HEK293T (cell line): ENCODE results near the gene DIDO1.

Experiments
- CTCF ChIA-PET: fragments of 350-600 bp; formaldehyde crosslinking; extraction: SDS; loops from one replicate; lab custom pipeline; 2021; ENCODE audit warnings: antibody characterized with exemption, inconsistent platforms; lab: Yijun Ruan, JAX
- POLR2A ChIA-PET: fragments of 350-600 bp; formaldehyde crosslinking; extraction: SDS; loops from one replicate; lab custom pipeline; 2020; ENCODE audit warnings: antibody characterized with exemption, inconsistent platforms; lab: Yijun Ruan, JAX
- DNase-seq: peaks from one replicate; pipeline ENCODE4 v3.0.0; 2012; ENCODE audit warnings: mixed read lengths; ENCODE audit errors: extremely low spot score
- ARNT ChIP-seq: fragments of 450-650 bp; IDR thresholded peaks from 2 replicates; pipeline ENCODE4 v1.6.1; 2017; ENCODE audit warnings: mild to moderate bottlenecking
- BHLHE40 ChIP-seq: fragments of 450-650 bp; IDR thresholded peaks from 2 replicates; pipeline ENCODE4 v1.6.1; 2016; ENCODE audit warnings: mild to moderate bottlenecking, moderate library complexity, borderline replicate concordance
- CTBP1 ChIP-seq: fragments of 450-650 bp; IDR thresholded peaks from 2 replicates; pipeline ENCODE4 v1.6.1; 2016; ENCODE audit warnings: borderline replicate concordance
- ELF4 ChIP-seq: fragments of 450-650 bp; IDR thresholded peaks from 2 replicates; pipeline ENCODE4 v1.6.1; 2017; ENCODE audit warnings: antibody characterized with exemption
- FOXA1 ChIP-seq: fragments of 450-650 bp; IDR thresholded peaks from 2 replicates; pipeline ENCODE4 v1.6.1; 2016; ENCODE audit warnings: mild to moderate bottlenecking
- FOXK2 ChIP-seq: fragments of 450-650 bp; IDR thresholded peaks from 2 replicates; pipeline ENCODE4 v1.6.1; 2016; ENCODE audit warnings: mild to moderate bottlenecking
- FOXM1 ChIP-seq: fragments of 450-650 bp; IDR thresholded peaks from 2 replicates; pipeline ENCODE4 v1.6.1; 2017; ENCODE audit warnings: mild to moderate bottlenecking, borderline replicate concordance
- HDGF ChIP-seq: fragments of 450-650 bp; IDR thresholded peaks from 2 replicates; pipeline ENCODE4 v1.6.1; 2017; ENCODE audit warnings: antibody characterized with exemption, borderline replicate concordance
- L3MBTL2 ChIP-seq: fragments of 450-650 bp; conservative IDR thresholded peaks from 2 replicates; pipeline ENCODE4 v1.6.1; 2016; ENCODE audit warnings: mild to moderate bottlenecking
- LEF1 ChIP-seq: fragments of 450-650 bp; IDR thresholded peaks from 2 replicates; pipeline ENCODE4 v1.6.1; 2017; ENCODE audit warnings: mild to moderate bottlenecking, borderline replicate concordance
- NFRKB ChIP-seq: fragments of 450-650 bp; IDR thresholded peaks from 2 replicates; pipeline ENCODE4 v1.6.1; 2016; ENCODE audit warnings: mild to moderate bottlenecking, moderate library complexity
- SP1 ChIP-seq: fragments of 450-650 bp; IDR thresholded peaks from 2 replicates; pipeline ENCODE4 v1.6.1; 2017
- SUZ12 ChIP-seq: fragments of 450-650 bp; IDR thresholded peaks from 2 replicates; pipeline ENCODE4 v1.6.1; 2016; ENCODE audit warnings: mild to moderate bottlenecking
- TARDBP ChIP-seq: fragments of 450-650 bp; IDR thresholded peaks from 2 replicates; pipeline ENCODE4 v1.6.1; 2016
- ZNF384 ChIP-seq: fragments of 450-650 bp; IDR thresholded peaks from 2 replicates; pipeline ENCODE4 v1.6.1; 2016
- TF ChIP-seq, protein P1 (sequence below): fragments of 450-650 bp; IDR thresholded peaks from 2 replicates; pipeline ENCODE4 v1.6.1; 2016

DIDO1 gene

DNA sequence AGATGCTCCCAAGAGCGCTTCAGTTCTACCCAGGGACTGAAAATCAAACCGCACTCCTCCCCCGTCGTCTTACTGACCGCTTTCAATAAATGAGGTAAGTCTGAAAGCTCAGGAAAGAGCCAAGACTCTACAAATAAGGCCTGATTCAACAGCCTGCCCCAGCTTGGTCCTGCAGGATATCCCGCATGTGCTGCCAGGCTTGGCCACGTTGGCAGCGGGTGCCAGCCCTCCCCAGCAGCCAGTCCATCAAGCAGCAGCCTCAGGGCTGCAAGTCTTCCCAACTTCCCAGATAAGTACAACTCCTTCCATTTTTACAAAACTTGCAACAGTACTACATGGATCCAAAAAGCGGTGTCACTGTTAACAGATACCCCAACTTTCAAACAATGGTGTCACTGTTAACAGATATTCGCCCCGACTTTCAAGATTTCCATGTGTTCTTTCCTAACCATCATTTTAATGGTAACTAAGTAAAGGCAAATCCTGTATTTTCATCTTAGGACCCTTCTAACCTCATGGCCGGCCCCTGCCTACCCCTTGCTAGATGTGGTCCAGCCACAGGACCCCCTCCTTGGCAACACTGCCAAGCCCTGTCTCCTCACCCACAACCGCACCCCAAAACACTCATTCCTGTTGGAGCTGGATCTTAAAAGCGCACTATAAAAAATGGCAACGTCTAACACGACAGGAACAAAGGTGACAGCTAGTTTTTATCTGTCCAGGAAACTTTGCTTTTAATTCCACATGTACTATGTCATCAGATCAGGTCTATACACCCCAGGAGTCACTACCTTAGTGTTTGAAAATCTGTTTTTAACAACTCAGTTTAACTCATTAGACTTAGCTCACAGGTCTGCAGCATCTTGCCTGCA, 28.0 kb downstream of the DIDO1 start:
- CTCF ChIA-PET: interaction anchor here (0.6 to 0.8 kb wide), 3 partner anchors 25 to 165 kb away, joined by 3 to 6 read pairs (median 3); no protein-coding TSS in a partner anchor
- POLR2A ChIA-PET: no interaction called here
- no peak for DNase-seq
- TF ChIP-seq, protein P1, sequence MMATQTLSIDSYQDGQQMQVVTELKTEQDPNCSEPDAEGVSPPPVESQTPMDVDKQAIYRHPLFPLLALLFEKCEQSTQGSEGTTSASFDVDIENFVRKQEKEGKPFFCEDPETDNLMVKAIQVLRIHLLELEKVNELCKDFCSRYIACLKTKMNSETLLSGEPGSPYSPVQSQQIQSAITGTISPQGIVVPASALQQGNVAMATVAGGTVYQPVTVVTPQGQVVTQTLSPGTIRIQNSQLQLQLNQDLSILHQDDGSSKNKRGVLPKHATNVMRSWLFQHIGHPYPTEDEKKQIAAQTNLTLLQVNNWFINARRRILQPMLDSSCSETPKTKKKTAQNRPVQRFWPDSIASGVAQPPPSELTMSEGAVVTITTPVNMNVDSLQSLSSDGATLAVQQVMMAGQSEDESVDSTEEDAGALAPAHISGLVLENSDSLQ: no peak
- TF ChIP-seq SUZ12 (no peak), L3MBTL2 (no peak), ZNF384 (no peak)

DNA sequence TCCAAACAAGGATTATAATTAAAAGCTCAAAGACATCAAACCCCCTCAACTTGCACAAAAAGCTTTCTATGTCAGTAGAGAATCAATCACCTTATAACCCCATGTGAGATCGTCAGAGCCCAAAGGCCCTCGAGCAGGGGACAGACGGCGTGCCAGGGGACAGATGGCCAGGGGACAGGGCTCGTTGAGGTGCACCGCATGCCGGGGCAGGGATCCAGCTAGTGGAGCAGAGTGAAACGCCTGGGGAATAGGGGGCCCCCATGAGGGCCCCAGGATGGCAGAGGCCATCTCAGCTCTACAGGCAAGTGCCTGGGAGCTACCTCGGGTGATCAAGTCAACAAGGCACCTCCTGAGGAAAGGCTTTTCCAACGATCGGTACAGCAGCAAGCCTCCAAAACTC, 28.6 kb downstream of the DIDO1 start:
- POLR2A ChIA-PET: no interaction called here
- no peak for DNase-seq
- TF ChIP-seq BHLHE40 (no peak), FOXA1 (no peak), L3MBTL2 (no peak), SUZ12 (no peak), CTBP1 (no peak), ARNT (no peak), TARDBP (no peak), LEF1 (no peak), ELF4 (no peak), SP1 (no peak), NFRKB (no peak), FOXK2 (no peak), HDGF (no peak), FOXM1 (no peak), ZNF384 (no peak)
- TF ChIP-seq, protein P1: no peak
- CTCF ChIA-PET: interaction anchor here (0.7 kb wide), 1 partner anchor 24 kb away, joined by 3 read pairs; no protein-coding TSS in a partner anchor

DNA sequence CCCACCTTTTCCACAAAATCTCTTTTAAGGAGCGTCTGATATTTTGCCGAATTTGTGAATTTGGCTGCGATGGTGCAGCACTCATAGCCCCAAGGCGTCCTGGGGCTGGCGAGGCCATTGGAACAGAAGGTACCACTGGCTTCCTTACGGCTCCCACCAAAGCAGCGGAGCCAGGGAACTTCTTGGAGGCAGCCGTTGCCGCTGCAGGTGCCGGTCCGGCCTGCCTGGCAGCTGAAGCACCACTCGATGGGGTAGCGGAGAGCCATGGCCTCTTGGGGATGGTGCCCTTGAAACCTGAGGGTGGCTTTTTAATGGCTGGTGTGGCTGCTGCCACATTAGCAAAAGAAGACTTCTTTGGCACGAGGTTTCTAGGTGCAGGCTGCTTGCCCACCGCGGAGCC, 29.8 kb downstream of the DIDO1 start:
- no peak for TF ChIP-seq ARNT
- ChIA-PET POLR2A (no interaction called here), CTCF (no interaction called here)
- no peak for DNase-seq

DNA sequence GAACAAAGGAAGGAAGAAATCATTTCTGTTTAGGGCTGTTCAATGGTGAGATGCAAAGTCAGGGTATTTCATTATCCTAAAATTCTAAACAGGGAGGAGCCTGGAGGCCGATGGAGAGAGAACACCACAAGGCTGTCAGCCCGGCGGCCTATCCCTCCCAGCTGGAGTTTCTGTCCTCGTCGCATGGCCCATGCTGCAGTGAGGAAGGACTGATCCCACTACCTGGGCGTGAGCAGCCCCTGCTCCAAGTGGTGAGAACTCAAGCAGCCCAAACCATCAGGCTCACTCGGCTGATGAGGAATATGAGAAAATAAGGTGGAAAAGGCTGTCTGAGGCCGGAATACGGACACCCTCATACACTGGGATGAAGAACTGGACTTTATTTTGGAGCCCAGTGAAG, 30.8 kb downstream of the DIDO1 start:
- no peak for DNase-seq
- ChIA-PET POLR2A (no interaction called here), CTCF (no interaction called here)
- TF ChIP-seq FOXA1: no peak
- TF ChIP-seq CTBP1: no peak
- no peak for TF ChIP-seq FOXM1
- no peak for TF ChIP-seq TARDBP
- no peak for TF ChIP-seq SUZ12
- no peak for TF ChIP-seq ELF4
- no peak for TF ChIP-seq L3MBTL2
- no peak for TF ChIP-seq ARNT
- TF ChIP-seq HDGF: no peak
- no peak for TF ChIP-seq SP1

DNA sequence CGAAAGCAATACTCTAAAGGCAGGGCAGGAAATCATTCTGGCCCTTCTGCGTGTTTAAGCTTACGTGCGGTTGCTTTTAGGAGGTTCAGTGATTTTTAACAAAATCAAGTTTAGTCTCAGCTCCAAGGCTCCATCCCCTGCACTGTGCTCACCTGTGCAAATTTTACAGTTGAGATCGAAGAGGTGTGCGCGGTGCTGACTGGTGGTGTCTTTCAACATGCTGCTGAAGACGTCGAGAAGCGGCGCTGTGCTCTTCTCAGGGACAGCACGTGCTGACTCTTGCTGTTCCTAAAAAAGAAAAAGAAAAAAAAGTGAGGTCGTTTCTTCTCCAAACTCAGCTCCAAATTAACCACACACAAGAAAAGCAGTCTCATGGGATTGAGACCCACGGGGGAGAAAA, 32.0 kb downstream of the DIDO1 start:
- TF ChIP-seq ARNT (no peak), SUZ12 (no peak), L3MBTL2 (no peak), FOXA1 (no peak), FOXM1 (no peak), CTBP1 (no peak), FOXK2 (no peak), SP1 (no peak), HDGF (no peak)
- ChIA-PET POLR2A (no interaction called here), CTCF (no interaction called here)
- no peak for DNase-seq

DNA sequence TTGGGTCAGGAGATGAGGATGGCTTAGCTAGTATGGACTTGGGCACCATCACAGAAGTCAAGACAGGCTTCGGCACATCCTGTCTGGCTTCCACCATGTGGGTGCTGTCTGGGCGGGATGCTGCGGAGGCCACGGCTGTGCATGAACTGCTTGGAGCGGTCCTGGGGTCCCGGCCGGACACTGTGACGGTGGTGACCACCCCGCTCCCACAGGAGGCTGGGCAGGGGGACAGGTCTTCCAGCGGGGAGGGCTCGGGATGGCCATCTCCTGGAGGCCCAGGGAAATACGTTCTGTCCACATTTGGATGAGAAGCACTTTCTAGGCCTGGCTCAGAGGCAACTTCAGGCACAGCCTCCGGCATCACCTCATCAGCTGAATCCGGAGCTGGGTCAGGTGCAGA, 32.6 kb downstream of the DIDO1 start:
- no peak for DNase-seq
- TF ChIP-seq FOXM1: no peak
- no peak for TF ChIP-seq SUZ12
- no peak for TF ChIP-seq CTBP1
- ChIA-PET CTCF (no interaction called here), POLR2A (no interaction called here)

DNA sequence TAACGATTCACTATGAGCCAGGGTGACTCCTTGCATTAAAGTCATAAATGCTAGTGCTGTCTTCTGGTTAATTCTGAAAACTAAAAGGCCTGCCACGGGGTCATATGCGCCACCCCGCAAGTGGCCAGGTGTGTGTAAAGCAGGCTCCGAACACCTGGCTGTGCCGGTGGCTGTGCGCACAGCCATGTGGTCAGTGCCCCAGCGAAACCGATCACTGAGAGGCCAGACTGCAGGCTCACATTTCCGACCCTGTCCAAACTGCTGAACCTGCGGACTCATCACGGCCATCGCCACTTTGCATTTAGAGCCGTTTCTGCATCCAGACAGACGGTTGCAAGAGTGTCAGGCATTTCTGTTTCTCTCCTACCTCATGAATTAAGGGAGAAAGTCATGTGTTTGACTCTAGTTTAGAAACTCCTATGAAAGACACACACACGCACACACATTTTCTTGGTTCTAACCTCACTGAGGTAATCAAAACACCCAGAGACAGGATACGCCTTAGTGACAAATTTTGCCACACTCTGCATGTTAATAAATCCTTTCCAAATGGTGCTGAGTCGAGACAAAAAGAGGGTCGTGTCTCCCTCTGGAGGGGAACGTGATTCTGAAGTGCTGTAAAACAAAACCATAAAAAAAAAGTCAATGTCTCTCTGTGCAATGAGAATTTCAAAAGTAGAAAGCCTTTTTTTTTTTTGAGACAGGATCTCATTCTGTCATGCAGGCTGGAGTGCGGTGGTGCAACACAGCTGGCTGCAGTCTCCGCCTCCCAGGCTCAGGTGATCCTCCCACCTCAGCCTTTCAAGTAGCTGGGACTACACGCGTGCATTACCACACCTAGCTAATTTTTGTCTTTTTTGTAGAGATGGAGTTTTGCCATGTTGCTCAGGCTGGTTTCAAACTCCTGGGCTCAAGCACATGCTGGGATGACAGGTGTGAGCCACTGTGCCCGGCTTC, 33.7 kb downstream of the DIDO1 start:
- POLR2A ChIA-PET: no interaction called here
- DNase-seq: no peak
- no peak for TF ChIP-seq CTBP1
- no peak for TF ChIP-seq TARDBP
- TF ChIP-seq, protein P1: no peak
- TF ChIP-seq FOXA1: no peak
- TF ChIP-seq FOXK2: no peak
- TF ChIP-seq ARNT: no peak
- TF ChIP-seq ZNF384: no peak
- TF ChIP-seq LEF1: no peak
- TF ChIP-seq BHLHE40: no peak
- TF ChIP-seq FOXM1: no peak
- TF ChIP-seq ELF4: no peak
- no peak for TF ChIP-seq SP1
- no peak for TF ChIP-seq HDGF
- no peak for TF ChIP-seq L3MBTL2
- no peak for TF ChIP-seq SUZ12
- no peak for TF ChIP-seq NFRKB
- CTCF ChIA-PET: interaction anchor here (0.7 kb wide), 1 partner anchor 99 kb away, joined by 3 read pairs; no protein-coding TSS in a partner anchor
